ELF-1 (cell line): ENCODE data around the gene KCND2.

Source experiments
- DNase-seq: peaks from one replicate; pipeline ENCODE4 v3.0.0-alpha.2; 2016; ENCODE audit warnings: low read depth, low spot score

KCND2 gene

DNA sequence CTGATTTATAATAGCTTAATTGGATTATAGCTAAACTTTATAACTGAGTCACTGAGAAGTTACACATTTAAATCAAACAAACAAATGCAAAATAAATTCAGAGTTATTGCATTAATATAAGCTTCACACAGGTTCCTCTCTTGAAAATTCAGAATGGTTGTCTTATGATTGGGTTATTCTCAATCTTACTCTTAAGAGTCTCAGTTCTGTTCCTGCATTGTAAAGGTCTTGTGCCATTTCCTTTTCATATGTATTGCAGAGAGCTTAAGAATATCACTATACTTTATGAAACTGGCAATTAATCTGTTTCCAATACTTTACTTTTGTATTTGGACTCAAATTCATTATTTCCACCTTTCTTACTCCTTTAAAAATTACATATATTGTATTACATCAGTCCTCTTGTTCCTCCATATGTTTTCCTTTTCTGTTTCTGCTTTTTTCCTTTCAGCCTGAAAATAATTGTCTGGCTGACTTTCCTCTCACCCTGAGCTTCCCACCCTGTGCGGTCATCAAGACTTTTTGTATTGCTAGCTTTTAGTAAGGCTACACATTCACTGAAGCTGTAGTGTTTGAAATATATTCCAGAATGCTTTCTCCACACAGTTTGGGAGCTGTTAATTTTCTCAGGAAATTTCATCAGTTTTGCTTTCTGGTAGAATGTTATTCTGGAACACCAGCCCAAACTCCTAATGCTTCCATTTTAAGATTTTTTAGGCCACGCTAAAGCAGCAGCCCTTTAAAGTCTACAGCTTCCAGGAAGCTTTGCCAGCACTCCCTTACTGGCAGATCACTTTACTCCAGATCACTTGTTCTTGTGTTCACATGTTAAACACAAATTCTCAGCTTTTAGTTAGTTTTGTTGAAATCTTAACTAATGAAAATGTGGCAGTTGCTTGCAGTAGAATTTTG, 139.4 kb downstream of the KCND2 start:
- DNase-seq = no peak

DNA sequence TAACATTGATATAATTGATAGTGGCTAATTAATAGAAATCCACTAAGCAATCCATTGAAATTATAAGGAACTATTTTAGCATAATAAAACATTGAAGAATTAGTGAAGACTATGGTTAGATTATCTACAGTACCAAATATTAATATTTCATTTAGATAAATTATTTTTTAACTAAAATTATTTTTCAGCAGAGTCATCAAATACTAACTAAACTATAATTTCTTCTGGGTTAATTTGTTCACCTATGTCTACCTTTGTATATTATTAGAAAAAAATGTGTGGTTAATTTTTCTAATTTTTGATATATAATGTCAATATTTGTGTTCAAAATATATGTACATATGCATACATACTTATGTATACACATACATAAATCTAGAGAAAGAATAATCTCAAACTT, 140.2 kb downstream of the KCND2 start:
- DNase-seq = no peak

DNA sequence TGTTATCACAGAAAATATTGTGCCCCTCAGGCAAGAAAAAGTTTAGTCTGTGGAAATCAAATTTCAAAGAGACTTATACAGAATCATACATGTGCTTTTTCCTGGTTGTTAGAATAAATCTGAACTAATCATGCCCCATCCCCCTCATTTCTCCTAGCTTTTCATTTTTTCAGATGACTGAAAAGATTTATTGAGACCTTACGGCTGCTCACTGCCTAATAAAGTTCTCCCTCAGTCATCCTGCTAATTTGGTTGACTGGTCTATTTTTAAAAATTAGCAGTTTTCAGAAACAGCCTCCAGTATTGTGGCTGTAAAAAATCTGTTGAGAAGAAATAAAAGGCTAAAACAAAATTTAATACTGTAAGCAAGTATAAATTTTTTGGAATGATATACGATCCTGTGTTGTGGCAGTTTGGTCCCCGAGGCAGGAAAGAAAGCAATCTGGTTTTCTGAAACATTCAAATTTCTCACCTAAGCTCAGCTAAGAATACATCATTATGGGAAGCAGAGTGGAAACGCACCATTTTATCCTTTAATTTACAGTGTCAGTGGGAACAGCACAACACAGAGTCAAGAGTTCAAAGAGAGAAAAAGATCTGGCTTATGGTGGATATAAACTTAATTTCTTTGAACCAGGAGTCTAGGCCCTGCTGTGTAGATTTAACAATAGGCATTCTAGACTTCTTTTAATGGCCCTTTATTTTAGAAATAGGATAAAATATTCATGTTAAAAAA, 144.4 kb downstream of the KCND2 start:
- DNase-seq = no peak

DNA sequence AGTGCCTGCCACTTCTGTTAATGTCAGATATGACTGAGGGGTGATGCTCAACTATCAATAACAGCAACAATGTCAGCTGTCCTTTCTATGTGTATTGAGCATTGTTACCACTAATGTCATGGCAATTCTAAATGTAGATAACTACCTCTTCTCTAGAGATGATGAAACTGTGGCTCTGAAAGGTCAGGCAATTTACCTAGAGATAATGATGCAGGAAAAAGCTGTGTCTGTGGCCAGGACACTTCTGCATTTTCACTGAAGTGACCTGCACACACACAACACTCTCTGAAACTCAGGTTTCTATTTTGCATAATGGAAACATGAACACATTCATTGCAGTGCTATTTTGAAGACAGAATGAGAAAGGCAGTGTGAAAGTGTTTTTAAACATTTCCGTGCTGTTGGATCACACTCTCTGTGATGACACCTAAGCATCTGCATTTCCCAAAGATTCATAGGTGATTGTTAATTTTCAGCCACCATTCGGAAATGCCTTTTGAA, 148.2 kb downstream of the KCND2 start:
- DNase-seq = no peak

- no peak for DNase-seq
These were observed 158.0 kb downstream of the KCND2 start for GRCh38 chr7:120431016-120431415.

DNA sequence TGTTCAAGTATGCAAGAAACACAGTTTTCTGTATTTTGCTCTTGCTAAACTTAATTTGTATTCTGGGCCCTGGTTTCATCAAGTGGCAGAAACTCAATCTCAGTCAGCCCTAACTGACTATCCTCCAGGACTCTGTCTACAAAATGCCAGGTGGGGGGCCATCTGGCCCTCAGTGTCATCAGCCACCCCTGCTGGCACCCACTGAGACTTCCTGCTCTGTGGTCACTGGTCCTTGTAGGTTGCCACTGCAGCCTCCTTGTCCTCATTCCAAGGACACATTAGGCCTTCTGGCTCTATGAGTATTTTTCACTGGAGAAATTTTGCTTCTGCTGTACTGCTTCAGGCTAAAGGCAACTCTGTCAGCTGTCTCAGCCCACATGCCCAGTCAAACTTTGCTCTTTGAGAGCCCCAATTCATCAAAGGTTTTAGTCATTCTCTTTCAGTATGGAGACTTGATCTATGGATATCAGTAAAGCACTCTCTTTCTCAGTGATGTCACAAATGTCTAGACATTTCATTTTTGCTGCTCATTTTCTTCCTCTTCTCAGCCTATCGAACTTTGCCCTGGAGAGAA, 163.6 kb downstream of the KCND2 start:
- DNase-seq = no peak

DNA sequence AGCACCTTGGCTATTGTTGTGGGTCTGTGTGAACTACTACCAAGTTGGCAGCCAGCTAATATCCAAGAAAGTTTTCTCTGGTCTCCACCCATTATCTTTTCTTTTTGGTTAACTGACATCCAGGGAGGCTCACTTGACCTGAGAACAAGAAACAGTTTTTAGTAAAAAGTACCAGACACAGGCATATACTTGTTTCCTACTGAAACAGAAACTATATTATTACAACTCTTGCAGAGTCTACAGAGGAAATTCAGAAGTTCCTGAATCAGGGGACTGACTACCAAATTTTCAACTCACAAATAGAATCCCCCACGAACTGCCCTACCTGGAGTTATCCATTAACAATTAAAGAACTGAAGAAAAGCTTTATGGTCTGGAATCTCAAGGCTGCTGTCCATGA, 168.9 kb downstream of the KCND2 start:
- no peak for DNase-seq

DNA sequence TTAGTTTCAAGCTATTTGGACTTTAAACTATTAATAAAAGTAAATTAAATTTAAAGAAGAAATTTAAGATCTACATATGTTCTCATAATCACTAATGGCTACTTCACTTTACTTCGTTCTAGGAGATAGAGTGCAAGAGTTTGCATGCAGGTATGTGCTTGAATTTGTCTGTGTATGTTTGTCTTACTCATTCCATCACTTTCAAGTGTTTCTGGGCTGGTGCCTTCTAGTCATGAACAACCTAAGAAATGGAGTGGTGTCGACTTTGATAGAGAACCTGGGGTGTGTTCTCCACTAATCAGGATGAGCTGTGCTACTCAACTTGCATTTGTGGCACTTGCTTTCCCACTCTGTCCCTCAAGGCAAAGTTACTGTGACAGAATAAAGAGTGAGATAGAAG, 169.9 kb downstream of the KCND2 start:
- DNase-seq = no peak

- no peak for DNase-seq
These were observed 171.7 kb downstream of the KCND2 start for GRCh38 chr7:120444650-120445049.

- no peak for DNase-seq
These were observed 172.3 kb downstream of the KCND2 start for GRCh38 chr7:120445276-120445675.

DNA sequence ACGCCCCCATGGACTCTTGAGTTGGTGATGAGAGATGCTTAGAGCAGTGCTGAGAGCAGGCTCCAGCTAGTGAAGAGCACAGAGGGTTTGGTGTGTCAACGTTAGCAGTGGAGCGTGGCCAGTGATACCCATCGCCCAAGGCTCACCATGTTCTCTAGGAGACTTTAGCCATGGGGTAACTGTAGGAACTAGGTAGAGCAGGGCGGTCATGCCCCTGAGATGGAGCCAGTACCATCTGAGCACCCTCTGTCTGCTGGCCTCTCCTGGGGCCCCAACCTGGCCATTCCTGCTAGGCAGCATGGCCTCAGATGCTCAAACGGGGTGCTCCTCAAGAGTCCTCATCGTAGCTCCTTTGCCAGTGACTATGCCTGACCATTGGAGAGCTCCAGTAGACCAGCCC, 179.7 kb downstream of the KCND2 start:
- no peak for DNase-seq

- DNase-seq = no peak
These were observed 183.7 kb downstream of the KCND2 start for GRCh38 chr7:120456699-120457098.

DNA sequence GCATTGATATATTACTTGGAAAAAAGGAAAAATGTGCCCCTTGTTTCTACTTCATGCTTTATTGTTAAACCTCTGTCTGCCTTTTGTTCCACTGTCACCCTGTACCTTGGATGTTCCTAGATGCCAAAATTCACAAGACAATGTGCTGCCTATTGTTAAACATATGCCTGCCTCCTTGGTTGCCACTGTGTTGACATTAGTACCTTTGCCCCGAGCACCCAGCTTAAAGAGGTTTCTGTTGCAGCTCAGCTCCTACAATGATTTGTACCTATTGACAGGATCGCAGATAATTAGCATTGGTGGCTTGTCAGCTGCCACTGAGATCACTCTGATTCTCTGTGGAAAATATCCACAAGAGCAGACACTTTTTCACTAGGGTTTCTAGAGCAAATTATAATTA, 188.0 kb downstream of the KCND2 start:
- peak; percentile 28 for DNase-seq

DNA sequence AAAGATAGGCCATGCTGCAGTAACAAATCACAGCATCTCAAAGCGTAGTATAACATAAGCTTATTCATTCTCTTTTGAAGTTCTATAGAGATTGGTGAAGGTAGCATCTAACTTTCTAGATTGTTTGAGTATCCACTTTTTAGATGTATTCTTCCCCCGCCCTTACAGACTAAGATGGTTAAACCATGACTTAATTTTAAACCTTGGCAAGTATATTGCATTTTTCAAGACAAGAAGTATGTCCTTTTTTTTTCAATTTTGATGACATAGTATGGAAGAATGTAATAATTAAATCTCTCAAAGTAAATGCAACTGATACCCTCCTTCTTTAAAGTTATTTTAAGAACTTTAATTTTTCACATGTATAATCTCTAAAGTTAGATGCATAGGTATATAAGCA, 190.0 kb downstream of the KCND2 start:
- no peak for DNase-seq

GRCh38 chr7:120464104-120464503, 191.1 kb downstream of the KCND2 start:
- no peak for DNase-seq

- DNase-seq = no peak
These were observed 194.7 kb downstream of the KCND2 start for GRCh38 chr7:120467676-120468075.

GRCh38 chr7:120468611-120469010, 195.6 kb downstream of the KCND2 start:
- DNase-seq = no peak

GRCh38 chr7:120472892-120473291, 199.9 kb downstream of the KCND2 start:
- DNase-seq = no peak

- no peak for DNase-seq
These were observed 200.4 kb downstream of the KCND2 start for GRCh38 chr7:120473352-120473751.

GRCh38 chr7:120475994-120476393, 203.0 kb downstream of the KCND2 start:
- DNase-seq = no peak

- no peak for DNase-seq
These were observed 207.5 kb downstream of the KCND2 start for GRCh38 chr7:120480472-120480871.

DNA sequence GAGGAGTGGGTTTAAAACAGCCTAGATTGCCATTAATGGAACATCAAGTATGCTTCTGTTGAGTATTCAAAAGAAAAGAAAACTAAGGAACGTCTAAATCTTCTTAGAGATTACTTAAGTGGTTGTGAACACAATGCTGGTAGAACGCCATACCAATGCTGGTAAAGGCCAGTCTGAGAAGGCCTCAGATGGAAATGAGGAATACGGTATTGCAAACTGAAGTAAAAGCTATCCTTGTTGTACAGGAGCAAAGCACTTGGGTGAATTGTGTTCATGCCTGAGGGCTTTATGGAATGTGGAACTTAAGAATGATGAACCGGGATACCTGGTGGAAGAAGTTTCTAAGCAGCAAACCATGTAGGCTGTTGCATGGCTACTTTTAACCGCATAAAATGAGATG, 208.0 kb downstream of the KCND2 start:
- DNase-seq = no peak
